Fibroblast of the aortic adventitia (primary cell): Measurements from ENCODE around the gene PTPN5. TPM values are rescaled to one million over a fixed set of nuclear protein-coding genes. Genes with fewer than 3 reads are reported as not detected.
A peak's percentile ranks its signal among the peaks of the same experiment; 100 is the strongest.

Source experiments
- DNase-seq: peaks from one replicate; pipeline ENCODE4 v3.0.0-alpha.2; 2010; ENCODE audit warnings: low read depth
- H3K4me3 ChIP-seq: 2 replicates; pipeline ENCODE4 v1.5.1; 2011; ENCODE audit warnings: low read depth, mild to moderate bottlenecking, control low read depth, low read length, moderate library complexity
- CTCF ChIP-seq: IDR thresholded peaks from 2 replicates; pipeline ENCODE4 v1.5.1; 2011; ENCODE audit warnings: mild to moderate bottlenecking, low read length, control low read depth, inconsistent platforms; ENCODE audit not compliant: insufficient read depth
- total RNA-seq: library from RNA; depleted of rRNA; stranded (reverse); fragments of >200 nt; gene quantifications from 2 replicates; pipeline ENCODE4 v1.2.3, GENCODE V29; 2012; ENCODE audit warnings: low replicate concordance

Gene PTPN5
- total RNA-seq, 1 donor = not detected

GRCh38 chr11:18731949-18732821 is 59.4 kb downstream of the PTPN5 start:
- peak; percentile 100 for TF ChIP-seq CTCF
- peak; percentile 53 for DNase-seq
- no peak overlapping the region for H3K4me3 ChIP-seq

- no peak for TF ChIP-seq CTCF
- H3K4me3 ChIP-seq = no peak overlapping the region
- no peak for DNase-seq
Measured at GRCh38 chr11:18731441-18731840, 60.2 kb downstream of the PTPN5 start.

- no peak for TF ChIP-seq CTCF
Measured at GRCh38 chr11:18730020-18730419, 61.6 kb downstream of the PTPN5 start.

GRCh38 chr11:18729426-18729825 is 62.2 kb downstream of the PTPN5 start:
- H3K4me3 ChIP-seq = no peak overlapping the region
- no peak for DNase-seq
- no peak for TF ChIP-seq CTCF

More at GRCh38 chr11:18730020-18730419, 61.6 kb downstream of the PTPN5 start:
- no peak overlapping the region for H3K4me3 ChIP-seq
- DNase-seq = no peak

- DNase-seq = no peak
- TF ChIP-seq CTCF = no peak
Measured at GRCh38 chr11:18728658-18729057, 62.9 kb downstream of the PTPN5 start.

GRCh38 chr11:18727479-18728236 is 63.9 kb downstream of the PTPN5 start:
- peak; percentile 20 for DNase-seq
- H3K4me3 ChIP-seq = no peak overlapping the region
- TF ChIP-seq CTCF = peak; percentile 88

More at GRCh38 chr11:18728658-18729057, 62.9 kb downstream of the PTPN5 start:
- H3K4me3 ChIP-seq = no peak overlapping the region
